GM12878 (cell line): Measurements from ENCODE around the gene RTP3. TPM values are rescaled to one million over a fixed set of nuclear protein-coding genes. Genes with fewer than 3 reads are reported as not detected.

Experiments
- ATAC-seq: fragments of 200-7000 bp; cut with Tn5 transposase; 3 replicates; pipeline ENCODE4 v1.9.1; 2020; ENCODE audit warnings: mild to moderate bottlenecking, moderate library complexity
- BruUV-seq: library from RNA; stranded (reverse); fragments of 400-500 nt; replicated peaks from 2 replicates; lab custom pipeline; 2021; lab: Mats Ljungman, UMichigan
- CTCF ChIA-PET: fragments of 300-600 bp; sonication (Branson Sonifier 250); formaldehyde crosslinking; extraction: SDS; loops from one replicate; lab custom pipeline; 2021; ENCODE audit warnings: inconsistent platforms; lab: Yijun Ruan, JAX
- POLR2A ChIA-PET: fragments of 350-600 bp; formaldehyde crosslinking; extraction: SDS; loops from one replicate; lab custom pipeline; 2021; ENCODE audit warnings: inconsistent platforms; lab: Charles Lee
- RAD21 ChIA-PET: fragments of 300-600 bp; sonication (Branson Sonifier 250); formaldehyde crosslinking; loops from one replicate; lab custom pipeline; 2023; ENCODE audit warnings: antibody characterized with exemption; ENCODE audit not compliant: unreplicated experiment; lab: Charles Lee
- SMC1A ChIA-PET: fragments of 300-600 bp; sonication (Branson Sonifier 250); formaldehyde crosslinking; loops from one replicate; lab custom pipeline; 2023; ENCODE audit not compliant: unreplicated experiment, uncharacterized antibody; lab: Charles Lee
- DNase-seq: peaks from one replicate; pipeline ENCODE4 v3.0.0-alpha.2; 2011; ENCODE audit warnings: low read depth, low spot score
- FAIRE-seq: peaks from 3 replicates; lab custom pipeline; 2011; peaks lifted over from hg19 to GRCh38; lab: Jason Lieb, UNC
- H2AFZ ChIP-seq: 2 replicates; pipeline ENCODE4 v1.6.0; 2011; ENCODE audit warnings: low read depth, low read length, control low read depth; ENCODE audit not compliant: control insufficient read depth
- H3K27ac ChIP-seq: 2 replicates; pipeline ENCODE4 v1.5.1; 2011; ENCODE audit warnings: control low read depth; ENCODE audit not compliant: control insufficient read depth, insufficient read depth
- H3K27me3 ChIP-seq, 2 experiments: replicated peaks in 1 of 2; 2 replicates each; pipeline versions ENCODE4 v1.6.0 to v1.6.1; 2011; ENCODE audit warnings: low read length in 1 of 2; ENCODE audit not compliant: control insufficient read depth in 2 of 2, insufficient read depth in 2 of 2
- H3K36me3 ChIP-seq, 2 experiments: 2 replicates each; pipeline ENCODE4 v1.5.1; 2011; ENCODE audit warnings: low read length in 1 of 2; ENCODE audit not compliant: control insufficient read depth in 2 of 2, insufficient read depth in 2 of 2
- H3K4me1 ChIP-seq: 2 replicates; pipeline ENCODE4 v1.6.1; 2011; ENCODE audit warnings: mild to moderate bottlenecking, low read length, moderate library complexity, mixed read lengths; ENCODE audit not compliant: control insufficient read depth, insufficient read depth
- H3K4me2 ChIP-seq: 2 replicates; pipeline ENCODE4 v1.6.0; 2011; ENCODE audit warnings: control low read depth; ENCODE audit not compliant: control insufficient read depth, insufficient read depth
- H3K4me3 ChIP-seq: fragments of 200-600 bp; sonication (generic); 2 replicates; pipeline ENCODE4 v1.5.1; 2016
- H3K79me2 ChIP-seq: 2 replicates; pipeline ENCODE4 v1.6.0; 2011; ENCODE audit warnings: low read length; ENCODE audit not compliant: control insufficient read depth, insufficient read depth
- H3K9ac ChIP-seq: 2 replicates; pipeline ENCODE4 v1.8.0; 2011; ENCODE audit warnings: low read length, control low read depth, mixed read lengths; ENCODE audit not compliant: control insufficient read depth, insufficient read depth
- H3K9me3 ChIP-seq: replicated peaks from 3 replicates; pipeline ENCODE4 v1.5.1; 2011; ENCODE audit warnings: mild to moderate bottlenecking, low read length; ENCODE audit not compliant: control insufficient read depth, insufficient read depth
- H4K20me1 ChIP-seq: 2 replicates; pipeline ENCODE4 v1.6.0; 2011; ENCODE audit not compliant: control insufficient read depth, insufficient read depth
- BCL11A ChIP-seq: IDR thresholded peaks from 2 replicates; pipeline ENCODE4 v1.6.1; 2011; ENCODE audit warnings: low read depth, low read length
- GATAD2B ChIP-seq: fragments of 450-650 bp; conservative IDR thresholded peaks from 2 replicates; pipeline ENCODE4 v1.6.1; 2017; ENCODE audit warnings: low read depth, mild to moderate bottlenecking, moderate library complexity
- HCFC1 ChIP-seq: fragments of 150-350 bp; IDR thresholded peaks from 2 replicates; pipeline ENCODE4 v1.6.1; 2014; ENCODE audit warnings: low read length
- JUND ChIP-seq: IDR thresholded peaks from 2 replicates; pipeline ENCODE4 v1.6.1; 2012; ENCODE audit warnings: low read depth, mild to moderate bottlenecking, low read length, improper control_type of control experiment, moderate library complexity
- MTA2 ChIP-seq: fragments of 450-650 bp; IDR thresholded peaks from 2 replicates; pipeline ENCODE4 v1.6.1; 2016; ENCODE audit warnings: low read depth, mild to moderate bottlenecking, moderate library complexity
- NBN ChIP-seq: fragments of 450-650 bp; IDR thresholded peaks from 2 replicates; pipeline ENCODE4 v1.6.1; 2016
- RUNX3 ChIP-seq: IDR thresholded peaks from 2 replicates; pipeline ENCODE4 v1.6.1; 2012; ENCODE audit warnings: low read length, inconsistent platforms
- SMARCA5 ChIP-seq: fragments of 450-650 bp; IDR thresholded peaks from 2 replicates; pipeline ENCODE4 v1.6.1; 2017; ENCODE audit warnings: mild to moderate bottlenecking
- SRF ChIP-seq, 2 experiments: IDR thresholded peaks; 2 replicates each; pipeline ENCODE4 v1.6.1; 2011; ENCODE audit warnings: low read depth in 2 of 2, low read length in 2 of 2, mild to moderate bottlenecking in 1 of 2, moderate library complexity in 1 of 2
- ZNF207 ChIP-seq: fragments of 450-650 bp; IDR thresholded peaks from 2 replicates; pipeline ENCODE4 v1.6.1; 2014; ENCODE audit warnings: antibody characterized with exemption, mild to moderate bottlenecking, borderline replicate concordance
- ZNF274 ChIP-seq: IDR thresholded peaks from one replicate; pipeline ENCODE4 v1.8.0; 2011; ENCODE audit not compliant: insufficient read length, insufficient read depth
- WGBS: methylation state at CpG from one replicate; pipeline ENCODE4 v1.1.6; 2016; ENCODE audit warnings: low lambda C conversion rate; ENCODE audit not compliant: insufficient replicate concordance, insufficient coverage; ENCODE audit errors: missing lambda C conversion rate; 5-methylcytosine and 5-hydroxymethylcytosine counted together
- in situ Hi-C: fragments of 300-500 bp; cut with MboI; formaldehyde crosslinking; loops from 9 replicates; pipeline ENCODE4 v1.14.3; 2018; ENCODE audit warnings: mixed read lengths
- intact Hi-C: fragments of 100-400 bp; cut with micrococcal nuclease; formaldehyde crosslinking; loops from one replicate; pipeline ENCODE4 v1.14.2; 2022; ENCODE audit not compliant: unreplicated experiment
- polyA plus RNA-seq, 11 experiments: library from polyadenylated mRNA; depleted of rRNA in 4 of 11; unstranded in 6 of 11; stranded (reverse) in 5 of 11; fragments of >200 nt; fragmentation: Nextera tagmentation in 4 of 11; fragmentation: Illumina TruSeq in 1 of 11; extraction: Ambion mirVana in 4 of 11; extraction: Trizol in 1 of 11; gene quantifications; 1 replicate in 1 of 11; 2 replicates in 10 of 11; pipeline versions ENCODE4 v1.2.1 to v1.2.3, GENCODE V29; 2011 to 2016; ENCODE audit warnings: inconsistent platforms in 2 of 11, missing spikeins in 2 of 11, low read depth in 1 of 11
- total RNA-seq, 4 experiments: library from RNA; depleted of rRNA in 3 of 4; stranded (reverse); fragments of >200 nt in 3 of 4; fragmentation: Illumina TruSeq in 1 of 4; extraction: Trizol in 1 of 4; gene quantifications; 2 replicates each; pipeline versions ENCODE4 v1.2.1 to v1.2.3, GENCODE V29; 2013 to 2021
- TF ChIP-seq, protein P1 (sequence below): fragments of 150-350 bp; IDR thresholded peaks from 2 replicates; pipeline ENCODE4 v1.6.1; 2014; ENCODE audit warnings: mild to moderate bottlenecking, low read depth, low read length
- TF ChIP-seq, protein P2 (sequence below): fragments of 450-650 bp; formaldehyde crosslinking; IDR thresholded peaks from 2 replicates; pipeline ENCODE4 v1.4.0; 2022; ENCODE audit warnings: mild to moderate bottlenecking, moderate library complexity

The RTP3 gene
- total and polyA plus RNA-seq, 10 of the 15 experiments (the other 5 are each of a cell fraction or from before 2014, with no cell fraction given), result 0.06 TPM; not detected in 9

GRCh38 chr3:46469680-46470357, 28.0 kb upstream of the RTP3 start:
- H3K9ac ChIP-seq, result no peak overlapping the region
- ChIA-PET CTCF (interaction anchor here (1.0 to 1.3 kb wide), 2 partner anchors 19 kb away, joined by 3 to 10 read pairs; no protein-coding TSS in a partner anchor), SMC1A (interaction anchor here (0.8 kb wide), 1 partner anchor 160 kb away, joined by 3 read pairs; no protein-coding TSS in a partner anchor), RAD21 (interaction anchor here (1.2 kb wide), 1 partner anchor 19 kb away, joined by 3 read pairs; no protein-coding TSS in a partner anchor), POLR2A (no interaction called here)
- H3K4me3 ChIP-seq, result no peak overlapping the region
- no peaks in the 10 kb centered on the region for H3K79me2 ChIP-seq
- FAIRE-seq (no peak), DNase-seq (no peak), ATAC-seq (no peak)
- H3K36me3 ChIP-seq, result no peaks in the 10 kb centered on the region
- no peak overlapping the region for H2AFZ ChIP-seq
- in situ Hi-C loops, result no loop called here
- no peaks in the 10 kb centered on the region; the same call in 1 of the 2 replicates for H4K20me1 ChIP-seq
- 0% methylated on average over 3 of the region's 3 CpGs for WGBS
- BruUV-seq, result no TSS peak
- no peak overlapping the region for H3K4me2 ChIP-seq
- no peaks in the 10 kb centered on the region for H3K4me1 ChIP-seq
- intact Hi-C loops, result no loop called here
- no peaks in the 10 kb centered on the region for H3K9me3 ChIP-seq
- peaks cover 1 to 5% of the 10 kb centered on the region in 2 experiments; a peak in 2 of 4 replicates for H3K27me3 ChIP-seq
- no peak overlapping the region for H3K27ac ChIP-seq
- TF ChIP-seq ZNF207, result no peak
- TF ChIP-seq, protein P1, sequence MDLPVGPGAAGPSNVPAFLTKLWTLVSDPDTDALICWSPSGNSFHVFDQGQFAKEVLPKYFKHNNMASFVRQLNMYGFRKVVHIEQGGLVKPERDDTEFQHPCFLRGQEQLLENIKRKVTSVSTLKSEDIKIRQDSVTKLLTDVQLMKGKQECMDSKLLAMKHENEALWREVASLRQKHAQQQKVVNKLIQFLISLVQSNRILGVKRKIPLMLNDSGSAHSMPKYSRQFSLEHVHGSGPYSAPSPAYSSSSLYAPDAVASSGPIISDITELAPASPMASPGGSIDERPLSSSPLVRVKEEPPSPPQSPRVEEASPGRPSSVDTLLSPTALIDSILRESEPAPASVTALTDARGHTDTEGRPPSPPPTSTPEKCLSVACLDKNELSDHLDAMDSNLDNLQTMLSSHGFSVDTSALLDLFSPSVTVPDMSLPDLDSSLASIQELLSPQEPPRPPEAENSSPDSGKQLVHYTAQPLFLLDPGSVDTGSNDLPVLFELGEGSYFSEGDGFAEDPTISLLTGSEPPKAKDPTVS, result no peak

- no peak overlapping the region for H2AFZ ChIP-seq
- H3K36me3 ChIP-seq, result no peaks in the 10 kb centered on the region
- peaks cover 1 to 3% of the 10 kb centered on the region in 2 experiments; a peak in 2 of 4 replicates for H3K27me3 ChIP-seq
- no peaks in the 10 kb centered on the region for H3K9me3 ChIP-seq
- ATAC-seq (no peak), FAIRE-seq (no peak), DNase-seq (no peak)
- ChIA-PET SMC1A (interaction anchor here (0.8 to 1.0 kb wide), 2 partner anchors 19 to 159 kb away, joined by 3 read pairs; no protein-coding TSS in a partner anchor), RAD21 (interaction anchor here (1.2 kb wide), 1 partner anchor 18 kb away, joined by 3 read pairs; no protein-coding TSS in a partner anchor), POLR2A (no interaction called here), CTCF (interaction anchor here (1.3 kb wide), 1 partner anchor 20 kb away, joined by 10 read pairs; no protein-coding TSS in a partner anchor)
- no TSS peak for BruUV-seq
- H3K27ac ChIP-seq, result no peak overlapping the region
- H3K79me2 ChIP-seq, result no peaks in the 10 kb centered on the region
- 29% methylated on average over 4 of the region's 4 CpGs for WGBS
- H3K9ac ChIP-seq, result no peak overlapping the region
- H4K20me1 ChIP-seq, result no peaks in the 10 kb centered on the region; the same call in 1 of the 2 replicates
- in situ Hi-C loops (no loop called here), intact Hi-C loops (no loop called here)
- H3K4me2 ChIP-seq, result no peak overlapping the region
- no peaks in the 10 kb centered on the region for H3K4me1 ChIP-seq
- no peak overlapping the region for H3K4me3 ChIP-seq
- TF ChIP-seq MTA2, result no peak
- TF ChIP-seq HCFC1, result no peak
- TF ChIP-seq RUNX3, result no peak
- no peak for TF ChIP-seq ZNF274
- TF ChIP-seq, protein P2, sequence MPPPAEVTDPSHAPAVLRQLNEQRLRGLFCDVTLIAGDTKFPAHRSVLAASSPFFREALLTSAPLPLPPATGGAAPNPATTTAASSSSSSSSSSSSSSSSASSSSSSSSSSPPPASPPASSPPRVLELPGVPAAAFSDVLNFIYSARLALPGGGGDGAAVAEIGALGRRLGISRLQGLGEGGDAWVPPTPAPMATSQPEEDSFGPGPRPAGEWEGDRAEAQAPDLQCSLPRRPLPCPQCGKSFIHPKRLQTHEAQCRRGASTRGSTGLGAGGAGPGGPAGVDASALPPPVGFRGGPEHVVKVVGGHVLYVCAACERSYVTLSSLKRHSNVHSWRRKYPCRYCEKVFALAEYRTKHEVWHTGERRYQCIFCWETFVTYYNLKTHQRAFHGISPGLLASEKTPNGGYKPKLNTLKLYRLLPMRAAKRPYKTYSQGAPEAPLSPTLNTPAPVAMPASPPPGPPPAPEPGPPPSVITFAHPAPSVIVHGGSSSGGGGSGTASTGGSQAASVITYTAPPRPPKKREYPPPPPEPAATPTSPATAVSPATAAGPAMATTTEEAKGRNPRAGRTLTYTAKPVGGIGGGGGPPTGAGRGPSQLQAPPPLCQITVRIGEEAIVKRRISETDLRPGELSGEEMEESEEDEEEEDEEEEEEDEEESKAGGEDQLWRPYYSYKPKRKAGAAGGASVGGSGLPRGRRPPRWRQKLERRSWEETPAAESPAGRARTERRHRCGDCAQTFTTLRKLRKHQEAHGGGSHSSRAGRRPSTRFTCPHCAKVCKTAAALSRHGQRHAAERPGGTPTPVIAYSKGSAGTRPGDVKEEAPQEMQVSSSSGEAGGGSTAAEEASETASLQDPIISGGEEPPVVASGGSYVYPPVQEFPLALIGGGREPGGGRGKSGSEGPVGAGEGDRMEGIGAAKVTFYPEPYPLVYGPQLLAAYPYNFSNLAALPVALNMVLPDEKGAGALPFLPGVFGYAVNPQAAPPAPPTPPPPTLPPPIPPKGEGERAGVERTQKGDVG (CRISPR knock-in tag), result no peak
- no peak for TF ChIP-seq SMARCA5
- no peak for TF ChIP-seq JUND
- no peak for TF ChIP-seq GATAD2B
- no peak for TF ChIP-seq BCL11A
- TF ChIP-seq NBN, result no peak
- no peak for TF ChIP-seq SRF (IDR thresholded peaks at IDR 0.05; ENCODE audit: low read depth in 2 of 2, low read length in 2 of 2)
These were observed 26.9 kb upstream of the RTP3 start for GRCh38 chr3:46470831-46471230.
